ENCODE measurements around the gene FOXG1.

FOXG1 gene

GRCh38 chr14:28776482-28777266 lies 10.1 kb downstream of the FOXG1 start:
- Histone ChIP-seq H3K4me1 (ENCODE audit: control insufficient read depth, insufficient read depth, low read depth, low read length) (peaks cover 6% of the 10 kb centered on the region), H3K9me3 (ENCODE audit: control insufficient read depth, low read length) (no peaks in the 10 kb centered on the region), H3K14ac (ENCODE audit: low read length in 2 of 2) (no peak overlapping the region), H2BK15ac (ENCODE audit: low read depth, poor library complexity, severe bottlenecking) (no peak overlapping the region), H3K27ac (ENCODE audit: low read length, poor library complexity, severe bottlenecking) (no peak overlapping the region), H3K79me1 (replicated peaks; ENCODE audit: low read length, poor library complexity, severe bottlenecking) (no peaks in the 10 kb centered on the region), H3K27me3 (ENCODE audit: control insufficient read depth in 1 of 2, insufficient read depth in 1 of 2, low read length in 2 of 2) (peaks cover 62 to 100% of the 10 kb centered on the region in 2 experiments), H4K8ac (ENCODE audit: low read length) (no peak overlapping the region), H3K9ac (ENCODE audit: low read length) (no peak overlapping the region), H3K4ac (ENCODE audit: low read depth in 1 of 2, low read length in 2 of 2) (no peak overlapping the region), H2BK5ac (ENCODE audit: low read depth, low read length, poor library complexity, severe bottlenecking) (no peak overlapping the region), H3K18ac (ENCODE audit: low read depth in 1 of 2, low read length in 2 of 2) (no peak overlapping the region), H2AFZ (ENCODE audit: low read depth, low read length) (no peak overlapping the region), H3K36me3 (ENCODE audit: control insufficient read depth in 1 of 2, insufficient read depth in 2 of 2, low read depth in 1 of 2, low read length in 2 of 2) (no peaks in the 10 kb centered on the region), H3K4me3 (ENCODE audit: insufficient read depth in 1 of 2, low read depth in 1 of 2, low read length in 2 of 2) (no peak overlapping the region), H2BK12ac (ENCODE audit: low read length in 2 of 2) (no peak overlapping the region), H4K91ac (ENCODE audit: low read length) (no peak overlapping the region), H2AK5ac (ENCODE audit: low read length, severe bottlenecking) (no peak overlapping the region), H2BK120ac (ENCODE audit: low read depth, low read length) (no peak overlapping the region), H3K4me2 (ENCODE audit: low read length, poor library complexity, severe bottlenecking) (no peak overlapping the region), H3K23ac (ENCODE audit: low read length in 2 of 2) (no peak overlapping the region)
- DNase-seq = no peak
- WGBS = no CpG with 5 or more reads among the region's 3 CpGs

GRCh38 chr14:28777471-28778137 lies 11.0 kb downstream of the FOXG1 start:
- H3K9ac ChIP-seq (ENCODE audit: low read length) = no peak overlapping the region
- H4K91ac ChIP-seq (ENCODE audit: low read length) = no peak overlapping the region
- no peak overlapping the region for H2BK120ac ChIP-seq (ENCODE audit: low read depth, low read length)
- H3K23ac ChIP-seq (ENCODE audit: low read length in 2 of 2) = no peak overlapping the region
- H3K27ac ChIP-seq (ENCODE audit: low read length, poor library complexity, severe bottlenecking) = no peak overlapping the region
- H3K9me3 ChIP-seq (ENCODE audit: control insufficient read depth, low read length) = no peaks in the 10 kb centered on the region
- no peak overlapping the region for H2AFZ ChIP-seq (ENCODE audit: low read depth, low read length)
- H2BK12ac ChIP-seq (ENCODE audit: low read length in 2 of 2) = no peak overlapping the region
- no peaks in the 10 kb centered on the region for H3K36me3 ChIP-seq (ENCODE audit: control insufficient read depth in 1 of 2, insufficient read depth in 2 of 2, low read depth in 1 of 2, low read length in 2 of 2)
- 1% methylated on average over 12 of the region's 17 CpGs for WGBS
- no peak overlapping the region for H3K4ac ChIP-seq (ENCODE audit: low read depth in 1 of 2, low read length in 2 of 2)
- H4K8ac ChIP-seq (ENCODE audit: low read length) = no peak overlapping the region
- no peak for DNase-seq
- H3K4me1 ChIP-seq (ENCODE audit: control insufficient read depth, insufficient read depth, low read depth, low read length) = peaks cover 6% of the 10 kb centered on the region
- H3K18ac ChIP-seq (ENCODE audit: low read depth in 1 of 2, low read length in 2 of 2) = no peak overlapping the region
- H3K4me2 ChIP-seq (ENCODE audit: low read length, poor library complexity, severe bottlenecking) = no peak overlapping the region
- H3K14ac ChIP-seq (ENCODE audit: low read length in 2 of 2) = no peak overlapping the region
- no peak overlapping the region for H2AK5ac ChIP-seq (ENCODE audit: low read length, severe bottlenecking)
- H2BK5ac ChIP-seq (ENCODE audit: low read depth, low read length, poor library complexity, severe bottlenecking) = no peak overlapping the region
- H2BK15ac ChIP-seq (ENCODE audit: low read depth, poor library complexity, severe bottlenecking) = no peak overlapping the region
- no peak overlapping the region for H3K4me3 ChIP-seq (ENCODE audit: insufficient read depth in 1 of 2, low read depth in 1 of 2, low read length in 2 of 2)
- no peaks in the 10 kb centered on the region for H3K79me1 ChIP-seq (replicated peaks; ENCODE audit: low read length, poor library complexity, severe bottlenecking)
- H3K27me3 ChIP-seq (ENCODE audit: control insufficient read depth in 1 of 2, insufficient read depth in 1 of 2, low read length in 2 of 2) = peaks cover 60 to 100% of the 10 kb centered on the region in 2 experiments

GRCh38 chr14:28778138-28779117 lies 11.8 kb downstream of the FOXG1 start:
- no peak overlapping the region for H3K27ac ChIP-seq (ENCODE audit: low read length, poor library complexity, severe bottlenecking)
- no peak overlapping the region for H3K9ac ChIP-seq (ENCODE audit: low read length)
- H3K4me2 ChIP-seq (ENCODE audit: low read length, poor library complexity, severe bottlenecking) = no peak overlapping the region
- H2BK12ac ChIP-seq (ENCODE audit: low read length in 2 of 2) = no peak overlapping the region
- no peak overlapping the region for H2BK5ac ChIP-seq (ENCODE audit: low read depth, low read length, poor library complexity, severe bottlenecking)
- H3K4ac ChIP-seq (ENCODE audit: low read depth in 1 of 2, low read length in 2 of 2) = no peak overlapping the region
- H3K9me3 ChIP-seq (ENCODE audit: control insufficient read depth, low read length) = no peaks in the 10 kb centered on the region
- H3K36me3 ChIP-seq (ENCODE audit: control insufficient read depth in 1 of 2, insufficient read depth in 2 of 2, low read depth in 1 of 2, low read length in 2 of 2) = no peaks in the 10 kb centered on the region
- no peak overlapping the region for H3K14ac ChIP-seq (ENCODE audit: low read length in 2 of 2)
- no peak overlapping the region for H2AK5ac ChIP-seq (ENCODE audit: low read length, severe bottlenecking)
- WGBS = 2% methylated on average over 23 of the region's 28 CpGs
- H2AFZ ChIP-seq (ENCODE audit: low read depth, low read length) = no peak overlapping the region
- DNase-seq = no peak
- no peak overlapping the region for H3K4me3 ChIP-seq (ENCODE audit: insufficient read depth in 1 of 2, low read depth in 1 of 2, low read length in 2 of 2)
- H3K27me3 ChIP-seq (ENCODE audit: control insufficient read depth in 1 of 2, insufficient read depth in 1 of 2, low read length in 2 of 2) = peaks cover 54 to 100% of the 10 kb centered on the region in 2 experiments
- H3K79me1 ChIP-seq (replicated peaks; ENCODE audit: low read length, poor library complexity, severe bottlenecking) = no peaks in the 10 kb centered on the region
- H4K8ac ChIP-seq (ENCODE audit: low read length) = no peak overlapping the region
- H2BK120ac ChIP-seq (ENCODE audit: low read depth, low read length) = no peak overlapping the region
- H4K91ac ChIP-seq (ENCODE audit: low read length) = no peak overlapping the region
- no peak overlapping the region for H3K18ac ChIP-seq (ENCODE audit: low read depth in 1 of 2, low read length in 2 of 2)
- peaks cover 6% of the 10 kb centered on the region for H3K4me1 ChIP-seq (ENCODE audit: control insufficient read depth, insufficient read depth, low read depth, low read length)
- peak overlapping the region in 1 of 2 experiments; percentile 23 for H3K23ac ChIP-seq (ENCODE audit: low read length in 2 of 2)
- no peak overlapping the region for H2BK15ac ChIP-seq (ENCODE audit: low read depth, poor library complexity, severe bottlenecking)
